Fibroblast of lung (primary cell): ENCODE measurements around the gene OPTC. TPM values are rescaled to one million over a fixed set of nuclear protein-coding genes. Genes with fewer than 3 reads are reported as not detected.

ENCODE experiments used
- DNase-seq, 2 donors: peaks; one replicate each; pipeline versions ENCODE4 v3.0.0 to v3.0.0-alpha.2; 2010; ENCODE audit warnings: low read depth in 2 of 2
- H2AFZ ChIP-seq: 2 replicates; pipeline ENCODE4 v1.5.1; 2012; ENCODE audit warnings: low read length, control low read depth, inconsistent platforms
- H3K27ac ChIP-seq: 2 replicates; pipeline ENCODE4 v1.5.1; 2011; ENCODE audit warnings: low read length, control low read depth; ENCODE audit not compliant: insufficient read depth
- H3K27me3 ChIP-seq: 2 replicates; pipeline ENCODE4 v1.5.1; 2011; ENCODE audit warnings: mild to moderate bottlenecking, low read length; ENCODE audit not compliant: control insufficient read depth, insufficient read depth
- H3K36me3 ChIP-seq: 2 replicates; pipeline ENCODE4 v1.5.1; 2011; ENCODE audit warnings: low read length; ENCODE audit not compliant: control insufficient read depth, insufficient read depth
- H3K4me1 ChIP-seq: 2 replicates; pipeline ENCODE4 v1.5.1; 2011; ENCODE audit warnings: low read length; ENCODE audit not compliant: control insufficient read depth, insufficient read depth; ENCODE audit errors: extremely low read depth
- H3K4me2 ChIP-seq: 2 replicates; pipeline ENCODE4 v1.5.1; 2011; ENCODE audit warnings: low read length, control low read depth; ENCODE audit not compliant: insufficient read depth; ENCODE audit errors: extremely low read depth
- H3K4me3 ChIP-seq, 4 experiments: fragments of 200-600 bp in 1 of 4; sonication (generic) in 1 of 4; replicated peaks in 1 of 4; 2 replicates each; pipeline ENCODE4 v1.5.1; 2011 to 2016; ENCODE audit warnings: low read length in 4 of 4, low read depth in 3 of 4, mild to moderate bottlenecking in 3 of 4, control low read depth in 2 of 4, inconsistent platforms in 1 of 4, mixed read lengths in 1 of 4; ENCODE audit not compliant: insufficient read depth in 1 of 4; ENCODE audit errors: control extremely low read depth in 1 of 4
- H3K79me2 ChIP-seq: 2 replicates; pipeline ENCODE4 v1.5.1; 2012; ENCODE audit warnings: mild to moderate bottlenecking, low read length, inconsistent platforms; ENCODE audit not compliant: control insufficient read depth, insufficient read depth
- H3K9ac ChIP-seq: 2 replicates; pipeline ENCODE4 v1.5.1; 2011; ENCODE audit warnings: mild to moderate bottlenecking, low read length, control low read depth; ENCODE audit not compliant: insufficient read depth
- H3K9me3 ChIP-seq: 2 replicates; pipeline ENCODE4 v1.5.1; 2012; ENCODE audit warnings: low read depth, low read length; ENCODE audit not compliant: control insufficient read depth, insufficient read depth
- H4K20me1 ChIP-seq: 2 replicates; pipeline ENCODE4 v1.5.1; 2011; ENCODE audit warnings: low read length; ENCODE audit not compliant: control insufficient read depth, insufficient read depth; ENCODE audit errors: extremely low read depth
- CTCF ChIP-seq, 2 donors: IDR thresholded peaks in 1 of 2; conservative IDR thresholded peaks in 1 of 2; 1 replicate in 1 of 2; 2 replicates in 1 of 2; pipeline ENCODE4 v1.5.1; 2011 to 2012; ENCODE audit warnings: low read length in 2 of 2, control low read depth in 1 of 2, inconsistent platforms in 1 of 2, low read depth in 1 of 2, mild to moderate bottlenecking in 1 of 2
- EZH2 ChIP-seq: IDR thresholded peaks from 2 replicates; pipeline ENCODE4 v1.5.1; 2012; ENCODE audit warnings: low read length, control low read depth, mild to moderate bottlenecking; ENCODE audit errors: missing control alignments
- polyA plus RNA-seq, 2 donors: library from polyadenylated mRNA; depleted of rRNA in 1 of 2; stranded (reverse) in 1 of 2; unstranded in 1 of 2; fragments of >200 nt; gene quantifications; 2 replicates each; pipeline ENCODE4 v1.2.1, GENCODE V29; 2011 to 2012; ENCODE audit warnings: missing spikeins in 1 of 2
- total RNA-seq: library from RNA; depleted of rRNA; stranded (reverse); fragments of >200 nt; gene quantifications from 2 replicates; pipeline ENCODE4 v1.2.1, GENCODE V29; 2014

The OPTC gene
- total and polyA plus RNA-seq, 2 donors (not counting 1 experiment from before 2014, with no cell fraction given), result not detected

GRCh38 chr1:203500279-203500678 is 6.3 kb downstream of the OPTC start:
- Histone ChIP-seq H4K20me1 (no peaks in the 10 kb centered on the region), H3K9ac (no peak overlapping the region), H3K4me1 (peaks cover 10% of the 10 kb centered on the region), H3K4me2 (no peak overlapping the region), H3K27ac (no peak overlapping the region), H3K79me2 (peaks cover 1% of the 10 kb centered on the region), H3K9me3 (no peaks in the 10 kb centered on the region), H2AFZ (no peak overlapping the region), H3K27me3 (no peaks in the 10 kb centered on the region), H3K36me3 (no peaks in the 10 kb centered on the region), H3K4me3 (no peak overlapping the region)
- no peak for DNase-seq
- TF ChIP-seq EZH2, result no peak
- TF ChIP-seq CTCF (conservative IDR thresholded peaks at IDR 0.05 in 1 of 2, IDR thresholded peaks at IDR 0.05 in 1 of 2; ENCODE audit: low read depth in 1 of 2, low read length in 2 of 2), result no peak

- Histone ChIP-seq H3K4me3 (no peak overlapping the region), H2AFZ (no peak overlapping the region), H3K9me3 (no peaks in the 10 kb centered on the region), H3K36me3 (no peaks in the 10 kb centered on the region), H3K4me2 (no peak overlapping the region), H3K79me2 (peaks cover 3% of the 10 kb centered on the region), H3K27ac (no peak overlapping the region), H3K9ac (no peak overlapping the region), H4K20me1 (no peaks in the 10 kb centered on the region), H3K4me1 (peaks cover 33% of the 10 kb centered on the region), H3K27me3 (no peaks in the 10 kb centered on the region)
- TF ChIP-seq EZH2, result no peak
- no peak for TF ChIP-seq CTCF (conservative IDR thresholded peaks at IDR 0.05 in 1 of 2, IDR thresholded peaks at IDR 0.05 in 1 of 2; ENCODE audit: low read depth in 1 of 2, low read length in 2 of 2)
- no peak for DNase-seq
Measured at GRCh38 chr1:203503836-203504235, 9.9 kb downstream of the OPTC start.

GRCh38 chr1:203504400-203505250 is 10.7 kb downstream of the OPTC start:
- Histone ChIP-seq H4K20me1 (no peaks in the 10 kb centered on the region), H3K9ac (no peak overlapping the region), H2AFZ (no peak overlapping the region), H3K9me3 (no peaks in the 10 kb centered on the region), H3K27ac (peak overlapping the region; percentile 6), H3K79me2 (peaks cover 3% of the 10 kb centered on the region), H3K4me1 (peaks cover 33% of the 10 kb centered on the region), H3K4me2 (no peak overlapping the region), H3K4me3 (no peak overlapping the region), H3K27me3 (no peaks in the 10 kb centered on the region), H3K36me3 (no peaks in the 10 kb centered on the region)
- peak; percentile 68 to 80 for DNase-seq
- no peak for TF ChIP-seq EZH2
- TF ChIP-seq CTCF (conservative IDR thresholded peaks at IDR 0.05 in 1 of 2, IDR thresholded peaks at IDR 0.05 in 1 of 2; ENCODE audit: low read depth in 1 of 2, low read length in 2 of 2), result peak; percentile 72 to 76
